Activated gamma-delta T cell treated with Interleukin-2 at 50 U/mL for 16 hours (primary cell): ENCODE data around the gene WRAP53.
A peak's percentile ranks its signal among the peaks of the same experiment; 100 is the strongest.
"Not testable (repeated sequence)": the region's sequence is repeated elsewhere in the genome, so short reads cannot be mapped to it uniquely, and the experiment has no call there.

Experiments
- DNase-seq: peaks from one replicate; pipeline ENCODE4 v3.0.0-alpha.2; 2020

WRAP53 gene

DNA sequence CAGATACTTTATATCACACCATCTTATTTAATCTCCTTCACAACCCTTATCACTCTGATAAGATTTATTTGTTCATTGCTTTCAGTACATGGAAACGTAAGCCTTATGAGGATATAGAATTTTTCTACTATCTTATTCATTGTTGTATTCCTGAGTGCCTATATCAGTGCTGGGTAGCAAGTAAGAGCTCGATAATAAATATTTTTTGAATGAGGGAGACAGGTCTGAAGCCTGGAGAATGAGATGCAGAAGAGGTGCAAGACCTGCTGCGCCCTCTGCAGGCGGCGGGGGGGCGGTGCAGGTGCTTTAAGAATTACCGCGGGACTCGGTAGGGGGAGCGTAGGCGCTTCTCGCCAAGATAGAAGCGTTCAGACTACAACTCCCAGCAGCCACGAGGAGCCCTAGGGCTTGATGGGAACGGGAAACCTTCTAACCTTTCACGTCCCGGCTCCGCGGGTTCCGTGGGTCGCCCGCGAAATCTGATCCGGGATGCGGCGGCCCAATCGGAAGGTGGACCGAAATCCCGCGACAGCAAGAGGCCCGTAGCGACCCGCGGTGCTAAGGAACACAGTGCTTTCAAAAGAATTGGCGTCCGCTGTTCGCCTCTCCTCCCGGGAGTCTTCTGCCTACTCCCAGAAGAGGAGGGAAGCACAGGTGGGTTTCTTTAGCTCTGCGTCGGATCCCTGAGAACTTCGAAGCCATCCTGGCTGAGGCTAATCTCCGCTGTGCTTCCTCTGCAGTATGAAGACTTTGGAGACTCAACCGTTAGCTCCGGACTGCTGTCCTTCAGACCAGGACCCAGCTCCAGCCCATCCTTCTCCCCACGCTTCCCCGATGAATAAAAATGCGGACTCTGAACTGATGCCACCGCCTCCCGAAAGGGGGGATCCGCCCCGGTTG is at the start of gene WRAP53:
Gene WRAP53, plus strand, starts transcription at position 570 of the 900 bp plus-strand sequence. Its CDS starts 172 bp downstream, at position 742.
- DNase-seq = peak; percentile 96

DNA sequence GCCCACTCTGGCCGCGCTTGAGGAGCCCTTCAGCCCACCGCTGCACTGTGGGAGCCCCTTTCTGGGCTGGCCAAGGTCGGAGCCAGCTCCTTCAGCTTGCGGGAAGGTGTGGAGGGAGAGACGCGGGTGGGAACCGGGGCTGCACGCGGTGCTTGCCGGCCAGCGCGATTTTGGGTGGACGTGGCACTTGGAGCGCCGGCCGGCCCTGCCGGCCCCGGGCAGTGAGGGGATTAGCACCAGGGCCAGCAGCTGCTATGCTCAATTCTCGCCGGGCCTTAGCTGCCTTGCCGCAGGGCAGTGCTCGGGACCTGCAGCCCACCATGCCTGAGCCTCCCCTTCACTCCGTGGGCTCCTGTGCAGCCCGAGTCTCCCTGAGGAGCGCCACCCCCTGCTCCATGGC is 47.5 kb upstream of the WRAP53 start:
- no peak for DNase-seq

DNA sequence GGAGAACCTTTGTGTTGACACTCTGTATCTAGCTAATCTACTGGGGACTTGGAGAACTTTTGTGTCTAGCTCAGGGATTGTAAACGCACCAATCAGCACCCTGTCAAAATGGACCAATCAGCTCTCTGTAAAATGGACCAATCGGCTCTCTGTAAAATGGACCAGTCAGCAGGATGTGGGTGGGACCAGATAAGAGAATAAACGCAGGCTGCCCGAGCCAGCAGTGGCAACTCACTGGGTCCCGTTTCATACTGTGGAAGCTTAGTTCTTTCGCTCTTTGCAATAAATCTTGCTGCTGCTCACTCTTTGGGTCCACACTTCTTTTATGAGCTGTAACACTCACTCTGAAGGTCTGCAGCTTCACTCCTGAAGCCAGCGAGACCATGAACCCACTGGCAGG is 46.6 kb upstream of the WRAP53 start:
- DNase-seq = not testable (repeated sequence)

DNA sequence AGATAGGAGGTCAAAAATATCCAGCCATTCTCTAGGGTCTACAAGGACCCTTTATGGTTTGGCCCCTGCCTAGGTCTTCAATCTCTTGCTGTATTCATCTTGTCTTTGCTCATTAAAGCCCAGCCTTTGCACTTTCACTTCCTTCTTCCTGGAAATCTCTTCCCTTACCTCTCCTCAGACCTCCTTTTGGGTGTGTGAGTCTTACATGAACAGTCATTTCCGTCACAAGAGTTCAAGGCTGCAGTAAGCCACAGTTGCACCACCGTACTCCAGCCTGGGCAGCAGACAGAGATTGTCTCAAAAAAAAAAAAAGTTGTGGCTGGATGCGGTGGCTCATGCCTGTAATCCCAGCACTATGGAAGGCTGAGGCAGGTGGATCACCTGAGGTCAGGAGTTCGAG is 43.5 kb upstream of the WRAP53 start:
- no peak for DNase-seq

DNA sequence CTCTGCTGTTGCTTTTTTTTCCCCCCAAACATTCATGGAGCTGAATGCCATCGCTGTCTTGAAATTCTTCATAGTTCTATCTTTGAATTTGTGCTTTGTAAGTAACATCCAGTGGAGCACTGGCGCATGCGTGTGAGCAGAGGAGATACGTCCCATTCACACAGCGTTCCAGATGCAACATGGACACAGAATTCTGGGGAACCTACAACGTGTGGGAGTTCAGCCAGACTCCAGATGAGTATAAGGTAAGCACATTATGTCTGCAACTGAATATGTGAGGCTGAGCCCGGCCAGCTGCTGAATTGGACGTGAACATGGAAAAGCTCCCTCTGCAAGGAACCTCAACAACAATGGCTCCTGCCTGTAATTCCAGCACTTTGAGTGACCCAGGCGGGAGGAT is 41.8 kb upstream of the WRAP53 start:
- no peak for DNase-seq

DNA sequence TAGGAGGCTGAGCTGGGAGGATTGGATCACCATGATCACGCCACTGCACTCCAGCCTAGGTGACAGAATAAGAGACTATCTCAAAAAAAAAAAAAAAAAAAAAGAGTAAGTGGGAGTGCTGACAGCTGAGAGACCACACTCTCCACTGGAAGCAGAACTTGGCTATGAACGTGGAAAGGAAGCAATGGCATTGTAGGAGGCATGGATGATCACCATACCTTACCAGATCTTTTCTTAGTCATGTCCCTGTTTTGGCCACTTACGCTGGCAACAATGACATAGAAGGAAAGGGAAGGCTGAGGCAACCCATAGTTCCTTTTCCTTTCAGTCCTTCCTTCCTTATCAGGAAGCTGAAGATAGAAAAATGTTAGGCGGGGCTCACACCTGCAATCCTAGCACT is 41.3 kb upstream of the WRAP53 start:
- no peak for DNase-seq

DNA sequence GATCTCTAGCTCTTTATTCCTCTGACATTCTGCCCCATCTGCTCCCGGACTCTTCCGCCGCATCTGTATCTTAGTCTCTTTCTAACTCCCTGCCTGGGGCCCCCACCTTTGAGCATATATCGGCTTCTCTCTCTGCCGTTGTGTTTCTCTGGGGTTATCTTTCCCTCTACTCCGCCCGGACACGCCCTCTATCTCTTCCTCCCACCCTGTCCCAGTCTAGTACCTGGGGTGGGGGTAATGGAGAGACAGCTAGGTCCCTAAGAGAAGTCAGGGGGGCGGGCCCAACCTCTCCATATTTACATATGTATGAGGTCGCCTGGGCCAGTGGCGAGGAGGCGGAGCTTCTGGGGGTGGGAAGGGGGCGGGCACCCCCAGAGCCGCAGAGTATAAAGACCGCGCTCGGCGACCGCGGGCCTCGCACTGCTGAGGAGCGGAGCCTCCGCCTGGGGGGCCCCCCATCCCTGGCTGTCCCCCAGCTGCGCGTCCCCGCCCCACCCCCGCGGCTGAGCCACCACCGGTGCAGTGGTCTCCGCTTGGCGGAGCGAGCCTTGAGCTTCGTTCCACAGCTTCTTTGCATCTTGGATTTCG is 37.7 kb upstream of the WRAP53 start, which contains the start of gene ATP1B2:
Gene ATP1B2, plus strand, starts transcription at position 418 of the 588 bp plus-strand sequence. CDS start 593 bp downstream, outside the sequence.
- peak; percentile 70 for DNase-seq

DNA sequence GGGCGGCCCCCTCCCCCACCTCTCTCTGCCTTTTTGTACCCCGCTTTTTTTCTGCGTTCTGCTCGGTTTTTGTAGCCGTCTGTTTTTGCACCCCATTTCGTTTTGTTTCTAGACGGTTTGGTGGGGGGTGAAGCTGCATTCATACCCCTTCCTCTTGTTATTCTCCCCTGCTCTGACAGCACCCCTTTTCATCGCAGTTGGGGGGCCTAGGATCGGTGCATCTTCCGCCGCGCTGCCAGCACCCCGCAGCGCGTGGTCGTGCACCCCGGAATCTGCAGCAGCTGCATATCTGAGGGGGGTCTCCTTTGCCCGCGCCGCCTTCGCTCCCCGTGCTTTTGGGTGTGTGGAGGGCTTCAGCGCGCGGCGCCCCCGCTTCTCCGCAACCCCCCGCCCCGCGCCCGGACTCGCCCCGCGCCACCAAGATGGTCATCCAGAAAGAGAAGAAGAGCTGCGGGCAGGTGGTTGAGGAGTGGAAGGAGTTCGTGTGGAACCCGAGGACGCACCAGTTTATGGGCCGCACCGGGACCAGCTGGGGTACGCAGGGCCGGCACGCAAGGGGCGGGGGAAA is 37.1 kb upstream of the WRAP53 start:
- DNase-seq = no peak

DNA sequence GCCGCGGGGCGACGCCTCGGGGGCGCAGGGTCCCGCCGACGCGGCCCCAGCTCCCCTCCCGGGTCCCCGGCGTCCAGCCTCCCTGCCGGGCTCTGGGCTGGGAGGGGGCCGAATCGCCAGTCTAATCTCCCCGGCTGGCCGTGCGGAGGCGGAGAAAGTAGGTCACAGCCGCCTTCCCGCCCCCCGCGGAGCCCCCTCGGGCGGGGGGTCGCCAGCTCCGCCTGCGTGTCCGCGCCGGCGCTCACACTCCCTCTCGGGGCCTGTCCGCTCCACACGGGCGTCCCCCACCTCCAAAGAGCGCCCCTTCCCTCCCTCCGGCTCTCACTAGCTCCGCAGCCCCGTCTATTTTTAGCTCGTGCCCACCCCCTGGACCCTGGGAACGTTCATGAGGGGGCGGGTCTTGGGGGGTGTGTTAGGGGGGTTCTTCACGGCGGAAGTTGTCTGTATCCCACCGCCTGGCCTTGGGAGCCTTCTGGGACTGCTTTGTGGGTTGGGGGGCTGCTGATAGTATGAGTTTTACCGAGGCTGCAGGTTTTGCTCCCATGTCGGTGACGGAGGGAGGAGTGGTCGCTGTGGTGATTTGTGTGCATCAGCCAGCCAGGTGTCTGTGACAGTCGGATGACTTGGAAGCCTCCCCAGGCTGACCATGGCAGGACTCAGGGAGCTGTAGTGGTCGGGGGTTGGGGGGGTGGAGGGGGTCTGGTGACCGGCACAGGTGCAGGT is 36.5 kb upstream of the WRAP53 start:
- no peak for DNase-seq

DNA sequence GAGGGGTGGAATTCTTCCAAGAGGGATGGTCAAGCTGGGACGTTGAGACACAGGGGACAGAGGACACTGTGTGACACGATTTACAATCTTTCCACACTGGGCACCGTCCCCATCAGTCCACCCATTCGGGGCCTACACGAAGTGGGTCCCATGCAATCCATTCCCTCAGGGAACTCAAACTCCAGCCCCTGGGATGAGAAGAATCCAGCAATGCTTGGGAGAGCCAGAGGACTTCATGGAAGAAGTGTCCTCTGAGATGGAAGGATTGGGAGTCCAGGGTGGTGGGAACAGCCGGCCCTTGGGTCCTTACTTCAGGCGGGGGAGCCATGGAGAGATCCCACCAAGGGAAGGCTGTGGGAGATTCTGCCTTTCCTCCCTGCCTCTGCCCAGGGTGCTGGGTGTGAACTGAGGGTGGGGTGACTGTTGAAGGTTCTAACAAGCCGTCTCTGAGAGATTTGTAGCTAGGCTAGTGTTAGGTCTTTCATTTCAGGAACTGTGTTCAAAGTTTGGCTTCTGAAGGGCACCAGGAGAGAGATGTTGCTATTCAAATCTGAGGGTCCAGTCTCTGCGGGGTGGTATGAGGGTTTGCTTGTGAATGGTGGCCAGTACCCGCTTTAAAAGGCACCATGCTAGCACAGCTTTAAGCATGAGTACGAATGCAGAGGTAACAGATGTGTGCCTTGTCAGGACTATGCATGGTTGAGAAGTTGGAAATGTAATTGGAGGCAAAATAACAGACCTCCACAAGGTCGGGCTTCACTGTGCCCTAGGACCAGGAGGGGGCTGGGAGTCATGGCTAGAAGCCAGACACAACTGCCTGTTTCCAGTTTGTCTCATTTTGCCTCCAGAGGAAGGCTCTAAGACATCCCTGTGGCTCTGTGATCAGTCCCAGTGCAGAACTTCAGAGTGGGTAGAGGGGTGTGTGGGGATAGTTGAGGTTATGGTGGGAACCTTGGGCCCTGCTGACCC is 35.6 kb upstream of the WRAP53 start:
- DNase-seq = no peak

DNA sequence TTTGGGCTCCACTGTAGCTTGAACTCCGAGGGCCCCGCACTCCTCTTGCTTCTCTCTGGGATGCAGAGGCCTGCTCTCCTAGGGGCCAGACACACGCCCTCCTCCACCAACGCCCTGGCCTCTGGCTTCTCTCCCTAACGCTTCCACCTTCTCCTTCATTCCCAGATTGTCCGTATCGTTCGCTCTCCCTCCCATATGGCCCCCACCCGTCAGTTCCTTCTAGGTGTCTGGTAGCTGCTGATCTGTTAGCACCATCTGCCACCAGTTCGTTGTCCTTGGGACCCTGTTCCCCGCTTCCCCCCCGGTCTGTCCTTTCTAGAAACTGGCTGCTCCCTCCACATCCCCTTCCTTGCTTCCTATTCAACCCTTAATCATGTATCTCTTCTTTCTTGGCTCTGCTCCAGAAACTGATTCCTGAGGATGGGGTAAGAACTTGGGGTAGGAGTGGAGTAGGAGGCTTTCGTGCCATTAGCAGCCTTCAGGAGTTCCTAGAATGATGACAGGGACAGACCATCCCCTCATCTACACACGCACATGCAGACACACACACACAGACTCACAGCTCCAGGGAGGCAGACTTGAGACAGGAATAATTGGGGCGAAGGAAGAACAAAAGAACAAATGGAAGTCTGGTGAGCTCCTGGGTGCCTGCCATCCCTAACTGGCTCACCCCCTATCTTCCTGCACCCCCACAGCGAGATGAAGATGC is 33.3 kb upstream of the WRAP53 start:
- DNase-seq = no peak

DNA sequence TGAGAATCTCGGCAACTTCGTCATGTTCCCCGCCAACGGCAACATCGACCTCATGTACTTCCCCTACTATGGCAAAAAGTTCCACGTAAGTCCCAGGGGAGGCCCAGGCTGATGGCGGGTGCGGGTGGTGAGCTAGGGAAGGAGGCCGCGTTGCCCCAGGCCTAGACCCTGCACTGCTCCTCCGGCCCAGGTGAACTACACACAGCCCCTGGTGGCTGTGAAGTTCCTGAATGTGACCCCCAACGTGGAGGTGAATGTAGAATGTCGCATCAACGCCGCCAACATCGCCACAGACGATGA is 32.8 kb upstream of the WRAP53 start:
- no peak for DNase-seq

DNA sequence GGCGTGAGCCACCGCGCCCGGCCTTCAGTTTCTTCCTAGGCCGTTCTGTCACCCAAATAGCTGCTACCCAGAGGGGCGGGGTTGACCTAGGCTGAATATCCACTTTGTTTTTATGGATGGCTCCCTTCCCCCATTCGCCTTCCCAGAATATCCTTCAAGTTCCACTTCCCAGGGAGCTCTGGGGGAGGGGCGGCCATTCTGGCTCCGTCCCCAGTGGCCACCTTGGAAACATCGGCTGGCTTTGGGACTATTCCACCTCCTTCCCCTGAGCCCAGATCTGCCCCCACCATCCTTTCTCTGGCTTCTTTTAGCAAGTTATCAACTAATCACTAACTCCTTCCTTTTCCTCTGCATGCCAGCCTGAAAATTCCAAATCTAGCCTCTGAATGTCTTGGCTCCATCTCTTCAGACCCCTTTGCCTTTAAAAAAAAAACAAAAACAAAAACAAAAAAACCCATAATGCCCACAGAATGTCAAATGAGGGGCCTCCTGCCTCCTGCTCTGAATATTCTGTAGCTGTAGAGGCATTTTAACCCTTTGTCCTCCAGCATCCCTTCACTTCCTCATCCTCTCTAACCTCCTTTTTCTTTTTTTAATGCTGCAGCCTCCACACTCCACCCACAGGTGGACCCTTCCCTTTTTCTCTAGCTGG is 31.2 kb upstream of the WRAP53 start:
- no peak for DNase-seq

DNA sequence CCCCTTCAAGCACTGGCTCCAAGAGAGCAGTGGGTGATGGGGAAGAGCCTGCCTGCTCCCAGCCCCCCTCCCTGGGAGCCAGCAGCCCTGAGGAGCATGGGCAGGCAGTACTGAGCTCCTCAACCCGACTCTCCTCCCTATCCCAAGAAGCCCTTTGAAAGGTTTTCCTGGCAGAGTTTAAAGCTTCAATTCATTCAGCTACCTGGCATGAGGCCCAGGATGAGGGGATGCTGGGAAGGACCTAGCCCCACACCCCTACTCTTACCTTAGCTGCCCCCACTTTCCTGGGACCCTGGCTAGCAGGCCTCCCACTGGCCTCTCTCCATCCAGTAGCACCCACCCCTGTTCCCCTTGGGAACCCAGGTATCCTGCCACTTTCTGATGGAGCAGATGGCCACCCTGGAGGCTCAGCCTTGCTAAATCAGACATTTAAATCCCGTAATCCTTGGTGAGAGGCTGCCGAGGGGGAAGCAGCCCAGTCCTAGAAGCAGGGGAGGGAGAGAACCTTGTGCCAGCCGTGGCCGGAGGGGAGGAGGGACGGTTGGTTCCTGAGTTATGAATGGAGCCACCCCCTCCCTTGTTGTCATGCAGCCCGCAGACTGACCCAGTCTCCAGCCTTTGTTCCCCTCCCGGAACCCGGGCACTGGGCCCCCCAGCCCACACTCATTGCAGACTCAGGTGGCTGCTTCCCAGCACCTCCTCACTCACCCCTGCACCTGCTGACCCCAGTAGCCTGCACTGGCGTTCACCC is 20.4 kb upstream of the WRAP53 start:
- no peak for DNase-seq

DNA sequence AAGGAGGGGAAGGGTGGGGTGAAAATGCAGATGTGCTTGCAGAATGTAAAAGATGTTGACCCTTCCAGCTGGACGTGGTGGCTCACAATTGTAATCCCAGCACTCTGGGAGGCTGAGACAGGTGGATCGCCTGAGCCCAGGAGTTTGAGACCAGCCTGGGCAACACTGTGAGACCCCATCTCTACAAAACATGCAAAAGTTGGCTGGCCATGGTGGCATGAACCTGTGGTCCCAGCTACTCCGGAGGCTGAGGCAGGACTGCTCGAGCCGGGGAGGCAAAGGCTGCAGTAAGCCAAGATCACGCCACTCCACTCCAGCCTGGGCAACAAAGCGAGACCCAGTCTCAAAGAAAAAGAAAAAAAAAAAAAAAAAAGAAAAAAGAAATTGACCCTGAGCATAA is 19.8 kb upstream of the WRAP53 start:
- no peak for DNase-seq

DNA sequence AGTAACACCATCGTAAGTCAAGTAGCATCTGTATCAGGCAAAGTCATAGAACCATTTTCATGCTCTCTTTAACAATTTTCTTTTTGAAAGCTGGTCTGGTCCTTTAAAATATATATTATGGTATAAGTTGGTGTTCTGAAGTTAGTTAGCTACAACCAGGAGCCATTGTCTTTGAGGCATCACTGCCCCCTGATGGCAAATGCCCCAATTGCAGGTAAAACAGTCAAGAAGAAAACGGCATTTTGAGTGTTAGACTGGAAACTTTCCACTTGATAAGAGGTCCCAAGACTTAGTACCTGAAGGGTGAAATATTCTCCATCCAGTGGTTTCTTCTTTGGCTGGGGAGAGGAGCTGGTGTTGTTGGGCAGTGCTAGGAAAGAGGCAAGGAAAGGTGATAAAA is 15.0 kb upstream of the WRAP53 start:
- no peak for DNase-seq

DNA sequence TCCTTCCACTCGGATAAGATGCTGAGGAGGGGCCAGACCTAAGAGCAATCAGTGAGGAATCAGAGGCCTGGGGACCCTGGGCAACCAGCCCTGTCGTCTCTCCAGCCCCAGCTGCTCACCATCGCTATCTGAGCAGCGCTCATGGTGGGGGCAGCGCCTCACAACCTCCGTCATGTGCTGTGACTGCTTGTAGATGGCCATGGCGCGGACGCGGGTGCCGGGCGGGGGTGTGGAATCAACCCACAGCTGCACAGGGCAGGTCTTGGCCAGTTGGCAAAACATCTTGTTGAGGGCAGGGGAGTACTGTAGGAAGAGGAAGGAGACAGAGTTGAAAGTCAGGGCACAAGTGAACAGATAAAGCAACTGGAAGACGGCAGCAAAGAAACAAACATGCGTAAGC is 13.3 kb upstream of the WRAP53 start:
- no peak for DNase-seq

DNA sequence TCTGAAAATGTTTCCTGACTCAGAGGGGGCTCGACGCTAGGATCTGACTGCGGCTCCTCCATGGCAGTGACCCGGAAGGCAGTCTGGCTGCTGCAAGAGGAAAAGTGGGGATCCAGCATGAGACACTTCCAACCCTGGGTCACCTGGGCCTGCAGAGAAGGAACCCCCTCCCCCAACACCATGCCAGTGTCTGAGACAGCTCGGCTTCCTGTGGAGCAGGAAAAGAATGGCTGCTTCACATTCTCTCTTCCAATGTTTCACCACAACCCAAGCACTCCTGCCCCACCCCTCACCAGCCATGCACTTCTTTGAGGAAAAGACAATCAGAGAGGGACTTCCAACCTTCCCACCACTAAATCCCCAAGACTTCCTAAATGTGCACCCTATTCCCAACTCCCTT is 11.7 kb upstream of the WRAP53 start:
- DNase-seq = no peak

DNA sequence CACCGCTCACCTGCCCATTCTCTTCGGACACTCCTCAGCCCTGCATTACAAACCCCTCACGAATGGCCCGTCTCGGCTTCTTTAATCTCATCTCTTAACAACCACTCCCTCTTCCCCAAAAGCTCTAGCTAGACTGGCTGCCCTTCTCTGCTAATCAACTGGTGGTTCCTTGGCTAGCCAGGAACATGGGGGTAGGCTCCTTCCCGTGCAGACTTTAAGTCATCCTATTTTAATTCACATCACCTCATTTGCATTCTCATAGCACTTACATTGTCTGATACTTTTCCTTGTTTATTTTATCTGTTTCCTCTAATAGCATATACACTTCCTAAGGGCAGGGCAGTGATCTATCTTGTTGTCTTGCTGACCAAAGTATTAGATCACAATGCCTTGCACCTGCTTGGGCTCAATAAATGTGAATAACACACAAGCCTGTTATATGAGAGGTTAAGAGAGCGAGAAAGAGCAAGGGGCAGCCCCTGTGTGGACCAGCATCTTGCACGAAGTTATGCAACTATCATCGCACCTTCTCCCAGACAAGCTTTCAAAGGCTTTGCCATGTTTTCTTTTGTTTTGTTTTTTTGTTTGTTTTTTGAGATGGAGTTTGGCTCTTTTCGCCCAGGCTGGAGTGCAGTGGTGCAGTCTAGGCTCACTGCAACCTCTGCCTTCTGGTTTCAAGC is 10.7 kb upstream of the WRAP53 start:
- DNase-seq = no peak
